Fibroblast of skin of right biceps (primary cell): ENCODE data around the gene TMEM238L.
"Not testable (repeated sequence)": the region's sequence is repeated elsewhere in the genome, so short reads cannot be mapped to it uniquely, and the experiment has no call there.

ENCODE experiments used
- DNase-seq: peaks from one replicate; pipeline ENCODE4 v3.0.0-alpha.2; 2013

Gene TMEM238L

GRCh38 chr17:10803830-10804475 lies at the start of gene TMEM238L:
TMEM238L (minus strand) TSS chr17:10804099; CDS start chr17:10803963, 136 bp downstream.
- DNase-seq: no peak

DNA sequence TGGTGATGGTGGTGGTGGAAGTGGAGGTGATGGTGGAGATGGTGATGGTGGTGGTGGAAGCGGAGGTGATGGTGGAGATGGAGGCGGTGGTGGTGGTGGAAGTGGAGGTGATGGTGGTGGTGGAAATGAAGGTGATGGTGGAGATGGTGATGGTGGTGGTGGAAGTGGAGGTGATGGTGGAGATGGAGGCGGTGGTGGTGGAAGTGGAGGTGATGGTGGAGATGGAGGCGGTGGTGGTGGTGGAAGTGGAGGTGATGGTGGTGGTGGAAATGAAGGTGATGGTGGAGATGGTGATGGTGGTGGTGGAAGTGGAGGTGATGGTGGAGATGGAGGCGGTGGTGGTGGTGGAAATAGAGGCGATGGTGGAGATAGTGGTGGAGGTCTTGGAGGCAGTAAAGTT lies 42.7 kb upstream of the TMEM238L start:
- DNase-seq: not testable (repeated sequence)

DNA sequence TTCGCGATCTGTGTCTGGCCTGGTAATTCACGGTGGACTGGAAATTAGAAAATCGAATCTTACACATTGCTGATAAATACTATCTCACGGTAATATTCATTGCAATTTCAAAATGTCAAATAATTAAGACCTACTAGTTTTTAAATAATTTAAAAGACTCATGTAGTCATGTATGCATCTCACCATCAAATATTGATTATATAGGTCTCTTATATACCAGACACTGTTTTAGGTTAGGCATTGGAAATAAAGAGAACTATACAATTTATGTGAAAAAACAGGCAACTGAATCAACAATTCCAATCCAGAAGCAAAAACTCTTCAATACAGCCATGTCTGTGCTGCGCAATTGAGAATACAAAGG lies 41.5 kb upstream of the TMEM238L start:
- DNase-seq: no peak

- DNase-seq: peak; percentile 56
These were observed 40.9 kb upstream of the TMEM238L start for GRCh38 chr17:10844621-10845387.

- no peak for DNase-seq
These were observed 39.9 kb upstream of the TMEM238L start for GRCh38 chr17:10843811-10844210.

- DNase-seq: no peak
These were observed 38.8 kb upstream of the TMEM238L start for GRCh38 chr17:10842658-10843057.

GRCh38 chr17:10838682-10839081 lies 34.8 kb upstream of the TMEM238L start:
- DNase-seq: no peak

- no peak for DNase-seq
These were observed 34.0 kb upstream of the TMEM238L start, which contains the start of gene PIRT for GRCh38 chr17:10837921-10838320. PIRT (minus strand) TSS chr17:10838087; CDS start chr17:10825645, 12,442 bp downstream.

GRCh38 chr17:10836966-10837590 lies 33.2 kb upstream of the TMEM238L start:
- no peak for DNase-seq

- no peak for DNase-seq
These were observed 32.2 kb upstream of the TMEM238L start for GRCh38 chr17:10836145-10836544.

DNA sequence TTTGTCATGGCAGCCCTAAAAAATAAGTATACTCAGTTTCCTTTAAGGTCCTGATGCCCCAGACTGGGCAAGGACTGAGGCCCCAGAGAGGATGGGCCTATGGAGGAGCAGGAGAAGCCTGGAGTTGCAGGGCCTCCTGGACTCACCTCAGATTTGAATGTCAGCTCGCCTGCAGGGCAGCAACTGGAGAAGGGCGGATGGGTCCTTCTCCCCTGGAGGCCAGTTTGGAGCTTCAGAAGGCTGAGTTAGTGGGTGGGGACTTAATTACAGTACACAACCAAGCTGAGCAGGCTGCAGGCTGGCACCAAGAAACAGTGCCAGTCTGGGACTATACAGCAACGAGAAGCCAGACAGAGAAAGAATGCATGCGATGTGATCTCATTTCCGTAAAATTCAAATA lies 27.8 kb upstream of the TMEM238L start:
- no peak for DNase-seq

- DNase-seq: no peak
These were observed 24.1 kb upstream of the TMEM238L start for GRCh38 chr17:10827898-10828552.

DNA sequence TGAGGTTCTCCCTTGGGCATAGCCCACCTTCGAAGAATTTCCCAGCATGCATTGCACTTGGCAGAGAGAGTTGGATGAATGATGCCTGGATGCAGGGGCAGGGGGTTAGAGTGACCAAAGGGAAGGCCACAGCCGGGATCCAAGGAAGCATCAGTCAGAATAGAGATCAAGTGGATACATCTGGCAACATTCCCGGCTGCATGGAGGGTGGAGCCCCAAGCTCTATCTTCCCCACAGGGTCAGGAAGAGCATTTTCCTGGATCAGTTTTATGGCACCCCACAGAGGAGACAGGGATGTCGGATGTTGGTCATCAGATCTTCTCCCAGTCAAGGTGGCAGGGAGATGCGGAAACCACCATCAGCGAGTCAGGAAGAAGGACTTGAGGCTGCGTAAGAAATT lies 21.0 kb upstream of the TMEM238L start:
- DNase-seq: no peak

DNA sequence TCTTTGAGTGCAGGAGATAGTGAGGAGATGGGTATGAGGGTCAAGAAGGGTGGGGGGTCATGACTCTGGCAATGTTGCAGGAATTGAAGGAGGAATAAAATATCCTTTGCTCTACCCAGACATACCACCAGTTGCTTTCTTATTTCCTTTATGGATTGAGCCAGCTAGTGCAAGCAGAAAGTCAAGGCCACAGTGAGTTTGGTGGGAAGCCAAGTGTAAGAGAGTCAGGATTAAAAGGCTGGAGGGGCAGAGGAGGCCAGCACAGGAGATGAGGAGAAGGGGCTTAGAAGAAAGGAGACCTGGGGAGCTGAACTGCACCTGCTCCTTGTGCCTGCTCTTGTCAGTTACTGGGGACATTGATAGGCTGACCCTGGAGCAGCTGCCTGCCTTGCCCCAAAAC lies 17.9 kb upstream of the TMEM238L start:
- DNase-seq: no peak

GRCh38 chr17:10821054-10821453 lies 17.2 kb upstream of the TMEM238L start:
- DNase-seq: no peak

DNA sequence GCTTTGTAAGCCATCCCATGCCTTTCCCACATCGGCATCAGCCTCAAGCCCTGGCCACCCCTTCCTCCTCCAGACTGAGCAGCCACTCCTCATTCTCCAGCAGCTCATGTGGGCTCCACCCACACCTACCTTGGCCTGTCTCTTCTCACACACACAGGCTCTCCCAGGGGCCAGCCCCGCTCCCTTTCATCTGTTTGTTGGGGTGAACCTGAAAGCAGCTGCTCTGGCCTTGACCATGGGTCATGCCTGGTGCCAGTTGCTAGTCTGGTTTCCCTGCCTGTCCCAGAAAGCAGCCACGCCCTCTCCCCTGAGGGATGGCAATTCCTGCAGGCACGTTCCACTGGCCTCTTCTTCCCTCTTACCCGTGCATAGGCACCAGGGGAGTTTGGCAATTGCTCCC lies 11.4 kb upstream of the TMEM238L start:
- no peak for DNase-seq

DNA sequence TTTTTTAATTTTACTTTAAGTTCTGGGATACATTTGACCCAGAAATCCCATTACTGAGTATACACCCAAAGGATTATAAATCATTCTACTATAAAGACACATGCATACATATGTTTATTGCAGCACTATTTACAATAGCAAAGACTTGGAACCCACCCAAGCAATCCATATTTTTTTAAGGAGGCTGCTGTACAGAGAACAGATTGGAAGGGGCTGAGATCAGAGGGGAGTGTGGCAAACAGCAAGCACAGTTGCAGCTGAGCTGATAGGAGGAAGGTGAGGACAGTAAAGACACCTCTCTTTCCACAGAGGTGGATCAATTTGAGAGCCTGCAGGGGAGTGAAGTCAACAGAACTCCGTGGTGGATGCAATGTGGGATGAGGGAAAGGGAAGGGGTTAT lies 10.2 kb upstream of the TMEM238L start:
- DNase-seq: no peak

DNA sequence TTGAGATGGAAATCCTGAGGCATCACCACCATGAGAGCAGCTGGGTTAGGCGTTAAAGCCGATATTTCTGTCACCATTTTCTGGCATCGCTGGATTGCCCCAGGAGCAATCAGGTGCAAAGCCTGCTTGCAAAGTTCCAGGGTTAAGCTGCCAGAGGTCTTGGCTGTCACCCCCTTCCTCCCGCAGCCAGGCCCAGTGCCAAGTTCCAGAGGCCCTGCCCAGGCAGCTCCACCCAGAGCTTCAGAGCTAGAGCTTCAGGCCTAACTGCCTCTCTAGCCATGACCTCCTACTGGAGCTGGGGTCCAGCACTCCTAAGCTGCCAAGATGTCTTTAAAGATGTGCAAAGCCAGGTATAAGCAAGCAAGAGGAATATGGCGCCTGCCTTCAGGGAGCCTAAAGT lies 8.8 kb upstream of the TMEM238L start:
- no peak for DNase-seq

DNA sequence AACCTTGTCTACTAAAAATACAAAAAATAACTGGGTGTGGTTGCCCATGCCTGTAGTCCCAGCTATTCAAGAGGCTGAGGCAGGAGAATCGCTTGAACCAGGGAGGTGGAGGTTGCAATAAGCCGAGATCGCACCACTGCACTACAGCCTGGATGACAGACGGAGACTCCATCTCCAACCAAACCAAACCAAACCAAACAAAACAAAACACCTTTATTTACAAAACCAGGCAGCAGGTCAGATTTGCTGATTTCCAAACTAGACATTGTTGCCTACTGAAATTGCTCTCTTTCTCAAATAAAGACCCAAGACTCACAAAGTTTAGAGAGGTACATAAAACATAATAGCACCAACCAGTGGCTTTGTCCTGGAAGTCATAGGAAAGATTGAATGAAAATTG lies 5.7 kb upstream of the TMEM238L start:
- no peak for DNase-seq

GRCh38 chr17:10807704-10808128 lies 3.8 kb upstream of the TMEM238L start:
- no peak for DNase-seq

- DNase-seq: no peak
These were observed 2.8 kb upstream of the TMEM238L start for GRCh38 chr17:10806545-10807262.

- DNase-seq: no peak
These were observed 2.0 kb upstream of the TMEM238L start for GRCh38 chr17:10805911-10806310.

DNA sequence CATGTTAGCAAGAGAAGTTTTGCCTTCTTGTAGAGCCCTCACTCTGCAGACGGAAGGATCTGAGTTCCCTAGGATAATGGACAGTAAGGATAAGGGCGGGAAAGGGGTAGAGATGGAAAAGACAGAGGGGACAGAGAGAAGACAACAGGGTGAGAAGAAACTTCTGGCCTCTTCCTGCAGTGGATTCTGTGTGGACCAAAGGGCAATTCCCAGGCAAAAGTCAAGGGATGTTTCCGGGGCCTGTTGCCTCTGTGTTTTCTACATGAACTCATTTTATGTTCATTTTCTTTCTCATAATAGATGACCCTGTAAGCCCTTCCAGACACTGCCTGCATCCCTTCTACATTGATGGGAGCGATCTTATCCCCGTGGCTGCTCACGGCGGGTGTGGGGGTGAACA lies 647 bp upstream of the TMEM238L start:
- no peak for DNase-seq
